DMS 273 (cell line): ENCODE data around the gene CCDC7.
"Not testable (repeated sequence)": the region's sequence is repeated elsewhere in the genome, so short reads cannot be mapped to it uniquely, and the experiment has no call there.

Experiments used
- DNase-seq: peaks from one replicate; lab custom pipeline; 2025; ENCODE audit not compliant: unreplicated experiment; lab: John Stamatoyannopoulos, UW

CCDC7 gene

DNA sequence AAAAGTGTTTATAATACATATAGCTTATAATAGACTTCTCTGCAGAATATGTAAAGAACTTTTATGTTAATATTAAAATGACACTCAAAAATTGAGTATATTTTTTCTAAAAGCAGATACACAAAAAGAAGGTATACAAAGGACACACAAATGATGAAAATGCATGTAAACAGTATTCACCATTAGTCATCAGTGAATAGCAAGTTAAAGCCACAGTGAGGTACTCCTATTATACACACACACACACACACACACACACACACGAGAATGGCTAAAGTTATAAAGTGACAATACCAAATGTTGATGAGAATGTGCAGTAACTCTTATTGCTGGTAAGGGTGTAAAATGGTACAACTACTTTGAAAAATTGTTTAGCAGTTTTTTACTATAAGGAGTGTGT lies 419.2 kb downstream of the CCDC7 start:
- DNase-seq, result no peak

DNA sequence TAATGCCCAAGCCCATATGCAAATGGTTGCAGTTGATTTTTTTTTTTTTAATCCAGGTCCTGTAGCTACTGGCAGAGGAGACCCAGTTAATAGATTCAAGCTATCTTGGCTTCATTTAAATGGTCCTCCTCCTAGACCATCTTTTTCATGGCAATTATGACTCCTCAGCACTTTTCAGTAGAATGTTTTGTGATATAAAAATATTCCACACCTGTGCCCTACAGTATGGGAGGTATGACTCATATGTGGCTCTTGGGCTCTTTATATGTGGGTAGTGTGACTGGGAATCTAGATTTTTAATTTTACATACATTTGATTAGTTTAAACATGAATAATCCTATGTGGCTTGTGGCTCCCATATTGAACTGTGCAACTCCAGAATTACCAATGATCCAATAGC lies 432.0 kb downstream of the CCDC7 start:
- DNase-seq, result no peak

DNA sequence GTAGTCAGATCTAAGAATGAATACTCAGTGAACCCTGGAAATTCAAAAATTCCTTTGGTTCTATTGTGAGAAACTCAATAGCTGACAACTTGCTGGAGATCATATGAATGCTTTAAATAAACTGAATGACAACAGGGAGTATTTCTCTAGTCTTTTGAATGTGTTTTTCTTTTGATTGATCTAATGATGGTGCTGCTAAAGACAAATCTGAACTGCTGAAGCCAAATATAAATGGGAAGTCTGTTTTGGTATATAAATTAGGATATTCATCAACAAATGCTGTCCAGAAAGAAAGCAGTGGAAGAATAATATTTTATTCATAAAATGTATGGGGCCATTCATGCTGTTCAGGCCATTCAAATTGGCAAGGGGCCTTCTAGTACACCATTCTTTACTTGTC lies 432.7 kb downstream of the CCDC7 start:
- no peak for DNase-seq

DNA sequence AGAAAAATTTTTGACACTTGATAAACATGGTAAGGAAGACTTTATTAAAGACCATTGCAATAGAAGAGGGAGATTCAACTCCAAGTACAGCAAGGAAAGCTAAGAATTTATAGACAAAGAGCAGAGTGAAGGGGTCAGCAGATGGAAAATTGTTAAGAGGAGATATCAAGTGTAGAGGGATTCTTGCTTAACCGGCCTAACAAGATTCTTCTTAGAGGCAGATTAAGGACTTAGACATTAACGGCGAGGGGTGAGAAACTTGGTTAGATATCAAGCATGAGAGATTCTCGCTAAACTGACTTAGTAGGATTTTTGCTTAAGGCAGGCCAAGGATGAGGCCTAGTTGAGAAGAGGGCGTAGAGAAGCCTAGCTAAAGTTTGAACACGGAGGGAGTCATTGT lies 436.1 kb downstream of the CCDC7 start:
- no peak for DNase-seq

DNA sequence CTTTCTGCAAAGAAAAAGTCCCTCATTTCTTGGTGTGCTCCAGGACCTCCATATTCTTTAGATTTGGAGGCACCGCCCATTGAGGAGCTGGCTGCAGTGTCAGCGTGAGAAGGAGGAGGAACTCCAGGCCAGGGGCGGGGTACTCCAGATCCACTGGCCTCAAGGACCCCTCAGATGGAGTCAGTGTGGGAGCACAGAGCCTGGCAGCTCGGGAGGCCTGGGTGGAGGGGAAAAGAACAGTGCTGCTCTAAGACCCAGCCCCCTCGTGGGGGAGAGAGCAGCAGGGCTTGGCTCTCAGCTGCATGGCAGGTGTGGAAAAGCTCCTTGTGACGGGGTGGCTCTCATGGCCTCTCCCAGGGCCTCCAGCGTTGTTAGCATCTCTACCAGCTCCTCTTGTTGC lies 441.5 kb downstream of the CCDC7 start:
- no peak for DNase-seq

DNA sequence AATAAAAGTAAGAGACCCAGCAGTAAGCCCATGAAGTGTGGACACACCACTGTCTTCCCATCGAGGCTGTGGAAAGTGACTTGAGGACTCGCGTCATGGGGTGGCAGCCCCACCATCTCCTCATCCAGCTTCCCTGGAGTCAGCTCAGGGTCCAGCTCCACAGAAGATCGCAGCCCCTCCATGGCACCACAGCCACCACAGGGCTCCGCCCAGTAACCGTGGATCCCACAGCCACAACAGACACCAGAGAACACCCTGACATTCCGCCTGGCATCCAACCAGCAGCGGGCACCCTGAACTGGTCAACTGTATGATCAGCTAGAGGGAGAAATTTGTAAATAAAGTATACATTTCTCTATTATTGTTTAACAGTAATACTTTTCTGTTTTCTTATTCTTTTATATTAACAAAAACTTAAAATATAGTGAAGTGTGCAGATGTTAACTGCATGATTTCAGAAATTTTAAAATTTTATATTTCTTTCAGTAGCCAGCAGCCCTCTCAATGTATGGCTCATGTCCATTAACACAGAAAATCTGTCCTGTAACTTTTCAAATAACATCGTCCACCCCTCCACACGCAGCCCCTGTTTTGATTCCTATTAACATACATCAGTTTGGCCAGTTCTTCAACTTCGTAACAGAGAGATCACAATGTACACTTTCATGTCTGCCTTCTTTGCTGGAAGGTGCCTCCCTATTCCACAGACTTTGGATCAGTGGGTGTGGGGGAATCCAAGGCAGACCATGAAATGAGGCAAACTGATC lies 442.4 kb downstream of the CCDC7 start:
- DNase-seq, result no peak

DNA sequence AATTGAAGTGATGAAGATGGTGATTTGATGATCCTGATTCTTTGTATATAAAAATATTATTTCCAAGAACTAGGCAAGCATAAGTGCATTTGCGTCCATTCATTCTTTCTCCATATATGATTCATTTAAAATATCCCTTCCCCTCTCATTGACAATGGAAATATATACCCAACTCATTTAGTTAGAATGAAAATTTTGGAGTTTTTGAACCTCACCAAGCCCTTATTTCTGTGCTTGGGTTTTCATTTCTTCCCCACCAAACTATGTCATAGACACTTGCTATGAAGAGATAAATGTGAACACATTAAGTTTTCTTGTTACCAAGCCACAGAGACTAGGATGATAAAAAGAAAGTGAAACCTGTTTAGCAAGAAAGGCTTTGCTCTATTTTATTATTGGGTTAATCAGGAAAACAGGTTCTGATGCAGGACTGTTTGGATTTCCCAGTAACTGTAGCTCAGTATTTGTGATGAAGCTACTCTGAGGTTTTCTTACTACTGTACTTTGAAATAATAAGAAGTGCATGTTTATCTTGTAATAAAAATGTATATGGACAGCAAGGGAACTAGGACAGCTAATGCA lies 443.8 kb downstream of the CCDC7 start:
- no peak for DNase-seq

DNA sequence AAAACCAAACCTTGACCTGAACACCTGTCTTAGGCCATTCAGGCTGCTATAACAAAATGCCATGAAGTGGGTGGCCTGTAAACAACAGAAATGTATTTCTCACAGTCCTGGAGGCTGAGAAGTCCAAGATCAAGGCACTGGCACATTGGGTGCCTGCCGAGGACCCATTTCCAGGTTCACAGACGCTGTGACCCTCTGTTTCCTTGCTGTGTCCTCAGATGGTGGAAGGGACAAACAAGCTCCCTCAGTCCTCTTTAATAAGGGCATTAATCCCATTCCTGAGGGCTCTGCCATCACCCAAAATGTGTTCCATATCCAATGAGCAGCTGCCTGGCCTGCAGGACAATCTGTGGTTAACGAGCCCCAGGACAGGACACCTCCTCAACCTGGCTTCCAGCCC lies 444.5 kb downstream of the CCDC7 start:
- no peak for DNase-seq

DNA sequence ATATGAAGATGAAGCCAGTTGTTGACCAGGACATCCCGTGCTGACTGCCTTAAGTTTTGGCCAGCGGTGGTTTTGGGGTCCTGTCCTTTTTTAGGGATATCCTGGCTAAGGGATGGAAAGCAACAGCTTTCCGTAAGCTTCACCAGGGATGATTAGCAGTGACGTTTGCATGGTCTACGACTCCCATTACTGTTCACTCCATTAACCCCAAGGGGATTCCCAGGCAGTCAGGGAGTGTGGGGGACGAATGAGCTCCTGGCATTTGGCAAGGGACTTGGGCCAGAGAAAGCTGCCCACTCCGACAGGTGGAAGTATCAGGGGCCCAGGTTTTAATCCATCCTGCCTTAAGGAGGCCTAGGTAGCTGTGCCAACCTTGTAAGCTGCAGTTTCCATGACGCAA lies 445.3 kb downstream of the CCDC7 start:
- no peak for DNase-seq

DNA sequence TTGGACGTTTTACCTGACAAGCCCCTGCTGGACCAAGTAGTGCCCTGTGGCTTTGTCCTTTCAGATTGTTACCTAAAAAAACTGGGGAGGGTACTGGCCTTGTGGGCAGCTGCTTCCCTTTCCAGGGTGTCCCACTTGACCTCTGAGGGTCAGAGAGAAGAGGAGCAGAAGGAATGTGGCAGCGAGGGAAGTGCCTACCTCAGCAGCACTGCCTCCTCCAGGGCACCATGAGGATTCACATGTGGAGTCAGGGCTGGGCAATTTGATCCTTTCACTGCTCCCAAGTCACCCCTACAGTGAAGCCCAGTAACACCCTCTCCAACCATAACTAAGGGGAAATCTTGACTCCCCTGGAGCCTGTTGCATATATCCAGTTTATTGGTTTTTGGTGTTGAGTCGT lies 447.5 kb downstream of the CCDC7 start:
- peak; percentile 14 for DNase-seq

DNA sequence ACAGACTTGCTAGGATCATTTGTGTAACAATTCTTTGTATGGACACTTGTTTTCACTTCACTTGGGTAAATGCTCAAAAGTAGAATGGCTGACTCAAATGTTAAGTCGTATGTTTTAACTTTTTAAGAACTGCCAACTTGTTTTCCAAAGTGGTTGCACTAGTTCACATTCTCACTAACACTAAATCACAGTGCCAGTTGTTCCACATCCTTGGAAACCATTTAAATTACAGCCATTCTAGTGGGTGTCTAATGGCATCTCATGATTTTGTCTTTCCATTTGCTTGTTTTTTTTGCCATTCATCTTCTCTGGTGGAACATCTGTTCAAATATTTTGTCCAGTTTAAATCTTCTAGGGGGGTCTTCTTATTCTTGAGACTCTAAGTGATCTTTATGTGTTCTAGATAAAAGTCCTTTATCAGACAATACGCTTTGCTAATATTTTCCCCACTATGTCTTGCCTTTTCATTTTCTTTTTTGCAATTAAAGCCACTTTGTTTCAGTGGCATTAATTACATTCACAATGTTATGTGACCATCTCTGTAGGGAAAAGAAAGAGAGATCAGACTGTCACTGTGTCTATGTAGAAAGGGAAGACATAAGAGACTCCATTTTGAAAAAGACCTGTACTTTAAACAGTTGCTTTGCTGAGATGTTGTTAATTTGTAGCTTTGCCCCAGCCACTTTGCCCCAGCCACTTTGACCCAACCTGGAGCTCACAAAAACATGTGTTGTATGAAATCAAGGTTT lies 448.1 kb downstream of the CCDC7 start:
- no peak for DNase-seq

DNA sequence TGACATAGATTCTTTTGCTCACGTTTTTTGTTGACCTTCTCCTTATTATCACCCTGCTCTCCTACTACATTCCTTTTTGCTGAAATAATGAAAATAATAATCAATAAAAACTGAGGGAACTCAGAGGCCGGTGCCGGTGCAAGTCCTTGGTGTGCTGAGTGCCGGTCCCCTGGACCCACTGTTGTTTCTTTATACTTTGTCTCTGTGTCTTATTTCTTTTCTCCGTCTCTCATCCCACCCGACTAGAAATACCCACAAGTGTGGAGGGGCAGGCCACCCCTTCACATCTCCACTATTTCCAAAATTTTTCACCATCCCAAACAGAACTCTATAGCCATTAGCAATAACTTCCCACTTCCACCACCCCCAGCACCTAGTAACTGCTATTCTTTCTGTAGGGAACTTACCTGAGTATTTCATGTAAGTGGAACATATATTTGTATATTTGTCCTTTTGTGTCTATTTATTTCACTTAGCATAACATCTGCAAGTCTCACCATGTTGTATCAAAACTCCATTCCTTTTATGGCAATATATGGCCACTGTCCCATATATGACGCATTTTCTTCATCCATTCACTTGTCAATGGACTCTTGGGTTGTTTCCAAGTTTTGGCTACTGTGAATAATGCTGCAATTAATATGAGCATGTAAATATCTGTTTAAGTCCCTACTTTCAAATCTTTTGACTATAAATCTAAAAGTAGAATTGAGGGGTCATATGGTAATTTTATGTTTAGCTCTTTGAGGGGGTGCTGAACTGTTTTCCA lies 449.4 kb downstream of the CCDC7 start:
- DNase-seq, result not testable (repeated sequence)

DNA sequence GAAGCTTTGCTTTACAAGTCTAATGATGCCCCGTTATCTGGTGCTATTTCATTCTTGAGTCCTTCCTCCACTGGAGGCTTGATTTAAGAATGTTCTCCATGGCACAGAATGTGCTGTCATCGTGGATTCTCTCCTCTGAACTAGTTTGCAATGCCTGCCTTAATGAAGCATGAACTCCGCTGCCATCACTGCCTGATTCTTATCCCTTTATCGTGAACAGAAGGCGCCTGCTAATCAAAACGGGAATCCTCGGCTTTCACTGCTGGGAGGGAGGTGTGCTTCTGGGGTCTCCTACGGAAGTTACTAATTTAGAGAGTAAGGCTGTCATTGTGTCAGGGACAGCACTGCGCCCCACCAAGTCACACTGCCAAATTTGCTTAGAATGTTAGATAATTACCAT lies 455.9 kb downstream of the CCDC7 start:
- no peak for DNase-seq

DNA sequence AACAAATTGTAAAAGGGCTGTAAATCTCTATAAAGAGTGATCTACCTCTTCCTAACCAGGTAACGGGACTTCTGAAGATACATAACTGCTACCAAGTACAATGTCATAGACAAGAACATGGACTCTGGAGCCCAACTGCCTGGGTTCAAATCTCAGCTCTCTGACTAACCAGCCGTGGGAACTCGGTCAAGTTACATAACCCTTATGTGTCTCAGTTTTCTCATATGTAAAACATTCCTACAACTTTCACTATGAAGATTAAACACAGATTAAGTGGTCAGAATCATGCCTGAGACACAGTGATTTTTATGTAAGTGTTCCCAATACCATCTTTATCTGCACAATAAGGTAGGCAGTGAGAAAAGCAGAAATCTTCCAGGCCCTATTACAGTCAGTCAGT lies 459.5 kb downstream of the CCDC7 start:
- DNase-seq, result no peak

DNA sequence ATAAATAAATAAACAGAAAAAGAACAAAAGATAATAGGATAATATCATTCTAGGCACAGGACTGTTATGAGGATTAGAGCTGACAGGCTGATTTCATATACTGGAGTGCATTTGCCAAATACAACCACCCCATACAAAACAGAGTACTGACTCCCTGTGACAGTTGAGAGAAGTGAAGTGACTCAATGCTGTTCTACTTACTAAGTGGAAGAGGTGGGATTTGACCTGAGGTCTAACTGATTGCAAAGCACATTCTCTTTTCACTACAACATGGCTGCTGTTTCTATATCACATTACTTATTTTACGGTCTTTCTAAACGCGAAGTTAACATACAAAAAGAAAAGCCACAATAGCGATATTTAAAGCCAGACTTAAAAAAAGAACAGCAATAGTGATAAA lies 460.7 kb downstream of the CCDC7 start:
- no peak for DNase-seq

DNA sequence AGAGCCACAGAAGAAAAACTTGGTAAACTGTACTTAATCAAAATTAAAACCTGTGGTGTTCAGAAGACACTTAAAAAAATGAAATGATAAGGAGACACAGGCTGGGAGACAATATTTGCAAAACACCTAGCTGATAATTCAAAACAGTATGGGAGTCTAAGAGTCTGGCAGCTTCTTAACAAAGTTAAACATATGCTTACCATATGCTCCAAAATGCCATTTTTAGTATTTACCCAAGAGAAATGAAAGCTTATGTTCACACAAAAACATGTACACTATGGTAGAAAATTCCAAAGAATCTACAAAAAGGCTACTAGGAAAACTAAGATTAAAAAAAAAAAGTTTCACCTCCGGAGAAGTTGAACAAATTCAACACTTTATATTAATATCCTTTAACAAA lies 463.5 kb downstream of the CCDC7 start:
- peak; percentile 20 for DNase-seq

DNA sequence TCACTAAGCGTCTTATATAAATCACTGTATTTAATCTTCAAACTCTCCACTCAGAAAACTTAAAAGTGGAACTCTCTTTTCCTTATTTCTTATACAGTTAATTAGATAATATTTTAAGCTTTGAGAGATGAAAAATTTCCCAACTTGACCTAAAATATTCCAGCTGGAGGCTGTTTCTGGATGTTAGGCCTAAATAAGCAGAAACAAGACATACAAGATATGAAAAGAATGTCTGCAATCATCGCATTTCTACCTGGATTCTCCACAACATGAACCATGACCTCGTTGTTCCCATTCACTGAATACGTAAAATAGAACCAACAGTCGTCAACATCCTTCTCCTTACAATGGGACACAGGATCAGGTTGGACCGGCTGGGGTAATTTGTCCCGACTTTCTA lies 464.0 kb downstream of the CCDC7 start:
- not testable (repeated sequence) for DNase-seq

DNA sequence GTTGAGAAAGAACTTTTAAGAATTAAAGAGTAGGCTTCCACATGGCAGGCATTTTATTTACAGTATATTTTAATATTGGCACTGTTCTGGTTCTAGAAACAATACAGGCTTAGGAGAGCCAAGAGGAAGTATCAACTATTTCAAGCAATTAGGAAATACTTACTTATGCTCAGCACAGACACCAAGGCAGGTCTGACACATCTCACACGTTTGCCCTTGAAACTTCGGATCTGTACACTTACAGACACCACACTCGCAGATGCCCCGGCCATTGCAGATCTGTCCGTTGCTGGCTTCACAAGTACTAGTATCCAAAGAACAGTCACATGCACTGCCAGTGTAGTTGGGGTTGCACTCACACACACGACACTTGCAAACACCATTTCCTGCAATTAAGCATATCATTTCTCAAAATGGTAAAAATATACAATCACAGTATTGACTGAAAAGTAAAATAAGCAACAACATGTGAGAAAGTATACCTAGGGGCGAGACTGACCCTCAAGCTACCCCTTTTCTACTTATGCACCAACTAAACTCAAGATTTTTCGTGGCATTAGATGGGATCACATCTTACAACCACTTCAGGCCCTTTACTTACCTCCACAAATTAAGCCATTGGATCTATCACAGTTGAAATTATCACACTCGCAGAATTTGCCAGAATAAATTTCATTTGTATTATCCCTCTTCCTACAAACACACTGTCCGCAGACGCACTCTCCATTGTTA lies 465.5 kb downstream of the CCDC7 start:
- no peak for DNase-seq

DNA sequence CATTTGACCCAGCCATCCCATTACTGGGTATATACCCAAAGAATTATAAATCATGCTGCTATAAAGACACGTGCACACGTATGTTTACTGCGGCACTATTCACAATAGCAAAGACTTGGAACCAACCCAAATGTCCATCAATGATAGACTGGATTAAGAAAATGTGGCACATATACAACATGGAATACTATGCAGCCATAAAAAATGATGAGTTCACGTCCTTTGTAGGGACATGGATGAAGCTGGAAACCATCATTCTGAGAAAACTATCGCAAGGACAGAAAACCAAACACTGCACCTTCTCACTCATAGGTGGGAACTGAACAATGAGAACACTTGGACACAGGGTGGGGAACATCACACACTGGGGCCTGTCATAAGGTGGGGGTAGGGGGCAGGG lies 471.9 kb downstream of the CCDC7 start:
- not testable (repeated sequence) for DNase-seq

DNA sequence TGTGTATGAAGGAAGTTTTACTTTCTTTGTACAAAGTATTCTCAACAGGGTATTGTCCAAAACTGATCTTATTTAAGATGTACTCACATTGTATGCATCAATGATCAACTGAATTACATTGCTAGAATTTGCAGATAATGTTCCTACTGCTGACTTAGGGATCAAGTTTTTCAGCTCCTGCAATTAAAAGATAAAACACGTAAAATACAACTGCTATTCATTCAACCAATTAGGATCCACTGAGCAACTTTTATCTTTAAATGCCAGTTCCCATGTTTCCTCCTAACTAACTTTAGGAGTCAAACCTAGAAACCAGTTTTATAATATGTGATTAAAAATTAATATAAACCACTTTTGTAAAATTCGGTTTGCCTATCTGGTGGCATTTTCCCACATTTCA lies 476.2 kb downstream of the CCDC7 start:
- no peak for DNase-seq

DNA sequence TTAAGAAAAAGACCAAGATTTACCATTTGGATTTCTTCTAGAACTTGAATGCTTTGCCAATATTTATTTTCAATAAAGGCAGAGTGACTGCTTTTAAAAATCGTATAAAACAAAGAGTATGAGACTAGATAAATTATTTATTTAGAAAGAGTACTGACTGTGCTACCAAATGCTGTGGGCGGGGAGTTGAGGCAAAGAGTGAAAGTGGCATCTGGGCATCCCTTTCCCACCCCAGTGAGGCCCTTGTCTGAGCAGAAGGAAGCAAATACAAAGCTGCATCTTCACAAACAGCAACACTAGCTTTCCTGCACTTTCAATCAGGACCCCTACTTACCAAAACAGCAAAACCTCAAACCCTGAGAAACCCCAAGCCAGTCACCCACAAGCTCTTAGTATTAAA lies 477.2 kb downstream of the CCDC7 start:
- DNase-seq, result no peak
